ENCODE results near the gene FLNB.

- no peak for TF ChIP-seq CTCF (IDR thresholded peaks at IDR 0.05)
- TF ChIP-seq POLR2A (IDR thresholded peaks at IDR 0.05), result no peak
These were observed 122.4 kb downstream of the FLNB start for GRCh38 chr3:58130591-58130990.
